Liver (tissue), 9 donors: Measurements from ENCODE around the gene ACSL1. TPM values are rescaled to one million over a fixed set of nuclear protein-coding genes. Genes with fewer than 3 reads are reported as not detected.

Experiments
- DNase-seq: peaks from one replicate; pipeline ENCODE4 v3.0.0-alpha.2; 2017; ENCODE audit warnings: low spot score
- H3K27ac ChIP-seq, 2 donors: one replicate each; pipeline ENCODE4 v1.7.0; 2013; ENCODE audit warnings: inconsistent platforms in 2 of 2, low read length in 2 of 2, control low read depth in 1 of 2, low read depth in 1 of 2, mild to moderate bottlenecking in 1 of 2
- H3K27me3 ChIP-seq, 4 donors: one replicate each; pipeline versions ENCODE4 v1.6.1 to v1.7.0; 2013; ENCODE audit warnings: low read length in 3 of 4, inconsistent platforms in 1 of 4, mild to moderate bottlenecking in 1 of 4, moderate library complexity in 1 of 4; ENCODE audit not compliant: control insufficient read depth in 4 of 4, insufficient read depth in 4 of 4
- H3K36me3 ChIP-seq, 4 donors: one replicate each; pipeline versions ENCODE4 v1.6.1 to v1.7.0; 2013; ENCODE audit warnings: low read length in 3 of 4, mild to moderate bottlenecking in 3 of 4, low read depth in 1 of 4, moderate library complexity in 1 of 4; ENCODE audit not compliant: control insufficient read depth in 4 of 4, insufficient read depth in 3 of 4
- H3K4me1 ChIP-seq, 4 donors: one replicate each; pipeline versions ENCODE4 v1.6.1 to v1.7.0; 2013; ENCODE audit warnings: low read length in 3 of 4, mild to moderate bottlenecking in 3 of 4, moderate library complexity in 1 of 4; ENCODE audit not compliant: control insufficient read depth in 4 of 4, insufficient read depth in 4 of 4
- H3K4me3 ChIP-seq, 3 donors: one replicate each; pipeline versions ENCODE4 v1.6.1 to v1.7.0; 2013; ENCODE audit warnings: low read length in 3 of 3, control low read depth in 1 of 3, low read depth in 1 of 3, mild to moderate bottlenecking in 1 of 3
- H3K9ac ChIP-seq, 2 donors: one replicate each; pipeline ENCODE4 v1.7.0; 2013; ENCODE audit warnings: low read length in 2 of 2, mild to moderate bottlenecking in 2 of 2, moderate library complexity in 2 of 2, control low read depth in 1 of 2, low read depth in 1 of 2
- H3K9me3 ChIP-seq, 4 donors: one replicate each; pipeline versions ENCODE4 v1.6.1 to v1.7.0; 2013; ENCODE audit warnings: low read length in 3 of 4; ENCODE audit not compliant: control insufficient read depth in 4 of 4
- ATF3 ChIP-seq: IDR thresholded peaks from 2 replicates; pipeline ENCODE4 v1.6.1; 2016; ENCODE audit warnings: antibody characterized with exemption
- EGR1 ChIP-seq, 2 donors: IDR thresholded peaks; 2 replicates each; pipeline ENCODE4 v1.6.1; 2016 to 2018; ENCODE audit warnings: antibody characterized with exemption in 2 of 2, low read depth in 2 of 2
- FOXA2 ChIP-seq: IDR thresholded peaks from 2 replicates; pipeline ENCODE4 v1.6.1; 2016; ENCODE audit warnings: antibody characterized with exemption
- HNF4A ChIP-seq, 2 donors: conservative IDR thresholded peaks; 2 replicates each; pipeline ENCODE4 v1.6.1; 2016; ENCODE audit warnings: antibody characterized with exemption in 2 of 2, mild to moderate bottlenecking in 2 of 2
- HNF4G ChIP-seq: IDR thresholded peaks from 2 replicates; pipeline ENCODE4 v1.6.1; 2016; ENCODE audit warnings: antibody characterized with exemption
- JUND ChIP-seq, 2 donors: IDR thresholded peaks; 2 replicates each; pipeline ENCODE4 v1.6.1; 2016; ENCODE audit warnings: antibody characterized with exemption in 2 of 2
- NR2F2 ChIP-seq: IDR thresholded peaks from 2 replicates; pipeline ENCODE4 v1.6.1; 2016; ENCODE audit warnings: antibody characterized with exemption
- RAD21 ChIP-seq, 2 donors: IDR thresholded peaks; 2 replicates each; pipeline ENCODE4 v1.6.1; 2016; ENCODE audit warnings: antibody characterized with exemption in 2 of 2, mild to moderate bottlenecking in 2 of 2
- RXRA ChIP-seq, 2 donors: IDR thresholded peaks; 2 replicates each; pipeline ENCODE4 v1.6.1; 2017 to 2018; ENCODE audit warnings: antibody characterized with exemption in 2 of 2, mild to moderate bottlenecking in 1 of 2
- SP1 ChIP-seq: IDR thresholded peaks from 2 replicates; pipeline ENCODE4 v1.6.1; 2018; ENCODE audit warnings: antibody characterized with exemption, mild to moderate bottlenecking
- ZBTB33 ChIP-seq: IDR thresholded peaks from 2 replicates; pipeline ENCODE4 v1.6.1; 2016; ENCODE audit warnings: antibody characterized with exemption
- WGBS: extraction: QIAGEN DNeasy Blood & Tissue Kit; methylation state at CpG from one replicate; pipeline ENCODE4 v1.1.7; 2013; 5-methylcytosine and 5-hydroxymethylcytosine counted together
- polyA plus RNA-seq, 2 donors: library from polyadenylated mRNA; stranded (reverse) in 1 of 2; unstranded in 1 of 2; fragments of 200-250 nt in 1 of 2; fragments of >200 nt in 1 of 2; fragmentation: Nextera tagmentation in 1 of 2; extraction: Ambion mirVana in 1 of 2; gene quantifications; one replicate each; pipeline versions ENCODE4 v1.2.1 to v1.2.3, GENCODE V29; 2013 to 2015
- total RNA-seq, 2 donors: library from RNA; depleted of rRNA; stranded (reverse); fragments of >200 nt; gene quantifications; one replicate each; pipeline ENCODE4 v1.2.3, GENCODE V29; 2014
- TF ChIP-seq, protein P1 (sequence below): IDR thresholded peaks from 2 replicates; pipeline ENCODE4 v1.6.1; 2016; ENCODE audit warnings: antibody characterized with exemption, mild to moderate bottlenecking
- donor health status: healthy.
- donor health status: healthy.
- donor health status: healthy.
- donor health status: healthy.
- donor health status: healthy.

The ACSL1 gene
- total and polyA plus RNA-seq, 4 donors = 210 to 2,226 (median 878) TPM

- WGBS = 19% methylated on average over 11 of the region's 11 CpGs
- TF ChIP-seq NR2F2 (peak; percentile 73), HNF4A (conservative IDR thresholded peaks at IDR 0.05) (peak; percentile 39 to 52), HNF4G (no peak), FOXA2 (no peak), RAD21 (IDR thresholded peaks at IDR 0.05) (peak in 1 of 2 donors; percentile 36), RXRA (IDR thresholded peaks at IDR 0.05) (peak; percentile 25 to 70), SP1 (peak; percentile 49), JUND (IDR thresholded peaks at IDR 0.05) (peak in 1 of 2 donors; percentile 22)
- TF ChIP-seq, protein P1, sequence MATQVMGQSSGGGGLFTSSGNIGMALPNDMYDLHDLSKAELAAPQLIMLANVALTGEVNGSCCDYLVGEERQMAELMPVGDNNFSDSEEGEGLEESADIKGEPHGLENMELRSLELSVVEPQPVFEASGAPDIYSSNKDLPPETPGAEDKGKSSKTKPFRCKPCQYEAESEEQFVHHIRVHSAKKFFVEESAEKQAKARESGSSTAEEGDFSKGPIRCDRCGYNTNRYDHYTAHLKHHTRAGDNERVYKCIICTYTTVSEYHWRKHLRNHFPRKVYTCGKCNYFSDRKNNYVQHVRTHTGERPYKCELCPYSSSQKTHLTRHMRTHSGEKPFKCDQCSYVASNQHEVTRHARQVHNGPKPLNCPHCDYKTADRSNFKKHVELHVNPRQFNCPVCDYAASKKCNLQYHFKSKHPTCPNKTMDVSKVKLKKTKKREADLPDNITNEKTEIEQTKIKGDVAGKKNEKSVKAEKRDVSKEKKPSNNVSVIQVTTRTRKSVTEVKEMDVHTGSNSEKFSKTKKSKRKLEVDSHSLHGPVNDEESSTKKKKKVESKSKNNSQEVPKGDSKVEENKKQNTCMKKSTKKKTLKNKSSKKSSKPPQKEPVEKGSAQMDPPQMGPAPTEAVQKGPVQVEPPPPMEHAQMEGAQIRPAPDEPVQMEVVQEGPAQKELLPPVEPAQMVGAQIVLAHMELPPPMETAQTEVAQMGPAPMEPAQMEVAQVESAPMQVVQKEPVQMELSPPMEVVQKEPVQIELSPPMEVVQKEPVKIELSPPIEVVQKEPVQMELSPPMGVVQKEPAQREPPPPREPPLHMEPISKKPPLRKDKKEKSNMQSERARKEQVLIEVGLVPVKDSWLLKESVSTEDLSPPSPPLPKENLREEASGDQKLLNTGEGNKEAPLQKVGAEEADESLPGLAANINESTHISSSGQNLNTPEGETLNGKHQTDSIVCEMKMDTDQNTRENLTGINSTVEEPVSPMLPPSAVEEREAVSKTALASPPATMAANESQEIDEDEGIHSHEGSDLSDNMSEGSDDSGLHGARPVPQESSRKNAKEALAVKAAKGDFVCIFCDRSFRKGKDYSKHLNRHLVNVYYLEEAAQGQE = no peak
- Histone ChIP-seq H3K9me3 (no peaks in the 10 kb centered on the region), H3K9ac (peak overlapping the region in 1 of 2 donors; percentile 46), H3K4me1 (peaks cover 9 to 92% (median 73%) of the 10 kb centered on the region in 4 donors), H3K27me3 (no peaks in the 10 kb centered on the region), H3K36me3 (peaks cover 0 to 2% (median 0%) of the 10 kb centered on the region in 4 donors), H3K27ac (peak overlapping the region; percentile 82 to 87), H3K4me3 (peak overlapping the region; percentile 5 to 23 (median 20))
- DNase-seq = peak; percentile 65
Observed at GRCh38 chr4:184815046-184815877, 10.5 kb downstream of the ACSL1 start.

DNA sequence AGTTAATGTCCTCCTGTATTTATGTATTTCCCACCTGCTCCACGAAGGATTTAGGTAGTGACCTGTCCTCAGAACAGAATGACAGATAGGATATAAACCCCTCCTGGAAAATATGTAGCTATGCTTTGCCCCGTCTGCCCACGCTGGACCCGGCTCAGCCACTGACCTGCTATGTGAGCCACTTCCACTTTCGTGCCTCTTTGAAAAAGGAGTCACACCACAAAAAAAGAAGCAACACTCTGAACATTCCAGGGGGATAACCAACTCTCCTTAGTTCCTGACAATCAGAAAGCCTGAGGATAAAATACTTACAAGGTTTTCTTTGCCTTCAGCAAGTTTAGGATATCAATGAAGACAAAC, 11.1 kb downstream of the ACSL1 start:
- DNase-seq = no peak
- Histone ChIP-seq H3K9me3 (no peaks in the 10 kb centered on the region), H3K36me3 (peaks cover 0 to 2% (median 0%) of the 10 kb centered on the region in 4 donors), H3K9ac (peak overlapping the region in 1 of 2 donors; percentile 46), H3K27me3 (no peaks in the 10 kb centered on the region), H3K27ac (peak overlapping the region; percentile 82 to 87), H3K4me3 (peak overlapping the region in 1 of 3 donors; percentile 23), H3K4me1 (peaks cover 9 to 92% (median 75%) of the 10 kb centered on the region in 4 donors)
- TF ChIP-seq HNF4A (conservative IDR thresholded peaks at IDR 0.05) (no peak), SP1 (no peak), EGR1 (IDR thresholded peaks at IDR 0.05; ENCODE audit: low read depth in 2 of 2) (no peak), ATF3 (no peak)
- WGBS = 24% methylated on average over 5 of the region's 5 CpGs

GRCh38 chr4:184812651-184813181, 13.1 kb downstream of the ACSL1 start:
- H3K4me1 ChIP-seq = peaks cover 13 to 91% (median 73%) of the 10 kb centered on the region in 4 donors
- peak overlapping the region; percentile 82 to 87 for H3K27ac ChIP-seq
- WGBS = 66% methylated on average over 8 of the region's 8 CpGs

More at GRCh38 chr4:184812651-184813181, 13.1 kb downstream of the ACSL1 start:
- H3K36me3 ChIP-seq = peaks cover 0 to 2% (median under 1%) of the 10 kb centered on the region in 4 donors
- peak overlapping the region in 1 of 3 donors; percentile 4 for H3K4me3 ChIP-seq
- H3K9me3 ChIP-seq = no peaks in the 10 kb centered on the region
- H3K27me3 ChIP-seq = no peaks in the 10 kb centered on the region
- TF ChIP-seq ZBTB33 (no peak), HNF4G (no peak), NR2F2 (no peak)
- TF ChIP-seq, protein P1 = no peak
- DNase-seq = no peak
- H3K9ac ChIP-seq = peak overlapping the region in 1 of 2 donors; percentile 12
